D721Med (cell line): ENCODE results near the gene NTN3.

Experiments used
- DNase-seq: peaks from one replicate; pipeline ENCODE4 v3.0.0; 2011; ENCODE audit warnings: low spot score; ENCODE audit not compliant: insufficient read length
- FAIRE-seq: peaks from 2 replicates; lab custom pipeline; 2011; peaks lifted over from hg19 to GRCh38; lab: Jason Lieb, UNC
- CTCF ChIP-seq: IDR thresholded peaks from 2 replicates; pipeline ENCODE4 v1.5.1; 2012; ENCODE audit warnings: mild to moderate bottlenecking, control low read depth; ENCODE audit not compliant: insufficient read depth; ENCODE audit errors: missing control alignments

NTN3 gene

GRCh38 chr16:2493605-2494004 is 22.5 kb downstream of the NTN3 start:
- DNase-seq = no peak
- no peak for FAIRE-seq
- no peak for TF ChIP-seq CTCF

- no peak for DNase-seq
- FAIRE-seq = no peak
- no peak for TF ChIP-seq CTCF
Measured at GRCh38 chr16:2494616-2495015, 23.5 kb downstream of the NTN3 start.

GRCh38 chr16:2495041-2495440 is 23.9 kb downstream of the NTN3 start:
- no peak for DNase-seq
- TF ChIP-seq CTCF = no peak
- no peak for FAIRE-seq

- no peak for TF ChIP-seq CTCF
- FAIRE-seq (no peak), DNase-seq (no peak)
Measured at GRCh38 chr16:2496223-2497115, 25.4 kb downstream of the NTN3 start.

GRCh38 chr16:2497116-2497630 is 26.1 kb downstream of the NTN3 start:
- peak; percentile 1 for TF ChIP-seq CTCF
- FAIRE-seq = no peak
- no peak for DNase-seq

- FAIRE-seq (no peak), DNase-seq (no peak)
- TF ChIP-seq CTCF = no peak
Measured at GRCh38 chr16:2497695-2498484, 26.8 kb downstream of the NTN3 start.
